ENCODE data around the gene INTS3. TPM values are rescaled to one million over a fixed set of nuclear protein-coding genes. Genes with fewer than 3 reads are reported as not detected.

Gene INTS3
- total and polyA plus RNA-seq, 9 of the 15 experiments (the other 6 are each of a cell fraction or from before 2014, with no cell fraction given) = 6.3 to 24.1 (median 14.3) TPM

DNA sequence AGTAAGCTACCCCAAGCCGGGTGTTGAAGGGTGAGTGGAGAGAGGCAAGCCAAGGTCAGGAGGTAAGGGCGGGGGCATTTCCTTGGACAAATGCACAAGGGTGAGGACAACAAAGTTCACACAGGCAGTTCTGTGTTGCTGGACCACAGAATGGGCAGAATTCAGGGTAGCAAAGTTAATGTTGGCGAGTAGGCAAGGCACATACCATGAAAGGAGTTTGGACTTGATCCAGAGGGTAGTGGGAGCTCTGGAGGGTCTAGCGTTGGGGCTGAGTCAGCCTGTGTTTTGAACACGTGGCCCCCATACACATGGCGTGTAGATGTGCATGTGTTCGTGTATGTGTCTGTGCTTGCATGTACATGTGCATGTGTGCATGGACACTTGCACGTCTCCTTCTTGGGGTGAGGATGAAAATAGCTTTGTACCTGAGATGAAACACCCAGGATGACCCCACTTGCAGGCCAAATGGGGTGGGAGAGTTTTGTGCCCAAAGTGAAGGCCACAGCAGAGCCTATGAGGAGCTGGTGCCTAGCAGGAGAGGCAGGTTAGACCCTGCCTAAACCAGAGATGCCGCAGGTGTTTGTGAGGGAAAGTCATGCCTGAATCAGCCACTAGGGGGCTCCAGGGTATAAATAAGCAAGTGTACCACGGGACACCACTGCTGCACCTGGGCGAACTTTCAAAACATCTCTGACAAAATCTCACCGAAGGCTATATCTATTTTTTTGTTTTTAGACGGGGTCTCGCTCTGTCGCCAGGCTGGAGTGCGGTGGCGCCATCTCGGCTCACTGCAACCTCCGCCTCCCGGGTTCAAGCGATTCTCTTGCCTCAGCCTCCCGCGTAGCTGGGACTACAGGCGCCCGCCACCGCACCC is 69.2 kb downstream of the INTS3 start:
- no peak overlapping the region for H2AFZ ChIP-seq (ENCODE audit: low read depth, low read length)
- 0 out of 2 replicates have a peak, but pooled peaks have one; percentile 24 for TF ChIP-seq RAD51 (IDR thresholded peaks at IDR 0.05; ENCODE audit: borderline replicate concordance, low read depth)
- TF ChIP-seq, protein P1, sequence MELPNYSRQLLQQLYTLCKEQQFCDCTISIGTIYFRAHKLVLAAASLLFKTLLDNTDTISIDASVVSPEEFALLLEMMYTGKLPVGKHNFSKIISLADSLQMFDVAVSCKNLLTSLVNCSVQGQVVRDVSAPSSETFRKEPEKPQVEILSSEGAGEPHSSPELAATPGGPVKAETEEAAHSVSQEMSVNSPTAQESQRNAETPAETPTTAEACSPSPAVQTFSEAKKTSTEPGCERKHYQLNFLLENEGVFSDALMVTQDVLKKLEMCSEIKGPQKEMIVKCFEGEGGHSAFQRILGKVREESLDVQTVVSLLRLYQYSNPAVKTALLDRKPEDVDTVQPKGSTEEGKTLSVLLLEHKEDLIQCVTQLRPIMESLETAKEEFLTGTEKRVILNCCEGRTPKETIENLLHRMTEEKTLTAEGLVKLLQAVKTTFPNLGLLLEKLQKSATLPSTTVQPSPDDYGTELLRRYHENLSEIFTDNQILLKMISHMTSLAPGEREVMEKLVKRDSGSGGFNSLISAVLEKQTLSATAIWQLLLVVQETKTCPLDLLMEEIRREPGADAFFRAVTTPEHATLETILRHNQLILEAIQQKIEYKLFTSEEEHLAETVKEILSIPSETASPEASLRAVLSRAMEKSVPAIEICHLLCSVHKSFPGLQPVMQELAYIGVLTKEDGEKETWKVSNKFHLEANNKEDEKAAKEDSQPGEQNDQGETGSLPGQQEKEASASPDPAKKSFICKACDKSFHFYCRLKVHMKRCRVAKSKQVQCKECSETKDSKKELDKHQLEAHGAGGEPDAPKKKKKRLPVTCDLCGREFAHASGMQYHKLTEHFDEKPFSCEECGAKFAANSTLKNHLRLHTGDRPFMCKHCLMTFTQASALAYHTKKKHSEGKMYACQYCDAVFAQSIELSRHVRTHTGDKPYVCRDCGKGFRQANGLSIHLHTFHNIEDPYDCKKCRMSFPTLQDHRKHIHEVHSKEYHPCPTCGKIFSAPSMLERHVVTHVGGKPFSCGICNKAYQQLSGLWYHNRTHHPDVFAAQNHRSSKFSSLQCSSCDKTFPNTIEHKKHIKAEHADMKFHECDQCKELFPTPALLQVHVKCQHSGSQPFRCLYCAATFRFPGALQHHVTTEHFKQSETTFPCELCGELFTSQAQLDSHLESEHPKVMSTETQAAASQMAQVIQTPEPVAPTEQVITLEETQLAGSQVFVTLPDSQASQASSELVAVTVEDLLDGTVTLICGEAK (IDR thresholded peaks at IDR 0.05) = no peak
- TF ChIP-seq, protein P1 (CRISPR knock-in tag; IDR thresholded peaks at IDR 0.05) = no peak
- 0 out of 2 replicates have a peak, but pooled peaks have one; percentile 15 for TF ChIP-seq L3MBTL2 (IDR thresholded peaks at IDR 0.05)
- 0 out of 2 replicates have a peak, but pooled peaks have one; percentile 18 for TF ChIP-seq ZC3H4 (CRISPR knock-in tag; IDR thresholded peaks at IDR 0.05; ENCODE audit: borderline replicate concordance)
- TF ChIP-seq JUNB (CRISPR knock-in tag; conservative IDR thresholded peaks at IDR 0.05) = no peak
- TF ChIP-seq HDAC3 (IDR thresholded peaks at IDR 0.05; ENCODE audit: borderline replicate concordance, partially characterized antibody) = no peak
- no peak for TF ChIP-seq ZNF175 (CRISPR knock-in tag; IDR thresholded peaks at IDR 0.05; ENCODE audit: low read depth)
- TF ChIP-seq TEAD1 (CRISPR knock-in tag; IDR thresholded peaks at IDR 0.05) = 0 out of 4 replicates have a peak, but pooled peaks of 1 of the 2 experiments have one; percentile 19
- TF ChIP-seq ZZZ3 (IDR thresholded peaks at IDR 0.05) = no peak
- peak in 1 of 2 experiments; percentile 26; a peak in 1 of 4 replicates for TF ChIP-seq FOXK2 (conservative IDR thresholded peaks at IDR 0.05 in 1 of 2, IDR thresholded peaks at IDR 0.05 in 1 of 2; ENCODE audit: low read depth in 2 of 2)

More for the DNA sequence above, 69.2 kb downstream of the INTS3 start:
- no peaks in the 10 kb centered on the region for H3K9me1 ChIP-seq (ENCODE audit: control insufficient read depth, insufficient read depth, low read length)
- H3K27me3 ChIP-seq (ENCODE audit: control insufficient read depth in 2 of 2, insufficient read depth in 2 of 2, low read length in 2 of 2) = no peaks in the 10 kb centered on the region
- H3K79me2 ChIP-seq (ENCODE audit: control insufficient read depth, insufficient read depth, low read length) = no peaks in the 10 kb centered on the region
- no peak overlapping the region for H3K27ac ChIP-seq (ENCODE audit: extremely low read depth, low read depth, low read length)
- 42% methylated on average over 26 of the region's 26 CpGs for WGBS (ENCODE audit: insufficient coverage, low coverage, missing lambda C conversion rate)
- no peaks in the 10 kb centered on the region for H3K9me3 ChIP-seq (replicated peaks; ENCODE audit: control insufficient read depth, insufficient read depth, low read depth, low read length)
- no peak overlapping the region for H3K4me3 ChIP-seq
- intact Hi-C loops (cut with micrococcal nuclease) (loop anchor here (1.0 to 5.0 kb wide), 3 partner anchors 125 to 189 kb away; partner anchors contain the start of genes CREB3L4, GATAD2B and RAB13), in situ Hi-C loops (cut with MboI) (loop anchor here (5.0 kb wide), 1 partner anchor 190 kb away; the partner anchor contains the start of gene RAB13)
- H3K4me1 ChIP-seq (replicated peaks in 1 of 2; ENCODE audit: control insufficient read depth in 2 of 2, insufficient read depth in 2 of 2, low read length in 2 of 2) = peaks cover 0 to 42% of the 10 kb centered on the region in 2 experiments; a peak in 2 of 5 replicates
- H3K36me3 ChIP-seq (ENCODE audit: control insufficient read depth, insufficient read depth, low read length) = no peaks in the 10 kb centered on the region
- peak; percentile 95 for FAIRE-seq
- H4K20me1 ChIP-seq (replicated peaks; ENCODE audit: control insufficient read depth, insufficient read depth, low read length) = no peaks in the 10 kb centered on the region
- ATAC-seq = peak; percentile 89
- no peak overlapping the region for H3K4me2 ChIP-seq (ENCODE audit: insufficient read depth, low read length)
- no peak overlapping the region for H3K9ac ChIP-seq (ENCODE audit: insufficient read depth in 1 of 2, low read depth in 2 of 2, low read length in 2 of 2)
- BruUV-seq (replicated peaks) = no TSS peak
- DNase-seq (ENCODE audit: extremely low read depth in 1 of 4, low spot score in 3 of 4) = peak; percentile 83 to 87 (median 86)
- ChIA-PET POLR2A (interaction anchor here (0.6 to 2.1 kb wide), 2 partner anchors 36 to 194 kb away, joined by 3 to 13 read pairs; partner anchors contain the start of gene RPS27), CTCF (ENCODE audit: low intra/inter-chr PET ratio) (interaction anchor here (0.6 to 1.0 kb wide), 4 partner anchors 123 to 475 kb away, joined by 3 to 8 read pairs (median 4); partner anchors contain the start of genes HAX1 and RAB13)

All from K562 (cell line).